ENCODE measurements around the gene NBPF11.
"Not testable (repeated sequence)": the region's sequence is repeated elsewhere in the genome, so short reads cannot be mapped to it uniquely, and the experiment has no call there.

The NBPF11 gene

DNA sequence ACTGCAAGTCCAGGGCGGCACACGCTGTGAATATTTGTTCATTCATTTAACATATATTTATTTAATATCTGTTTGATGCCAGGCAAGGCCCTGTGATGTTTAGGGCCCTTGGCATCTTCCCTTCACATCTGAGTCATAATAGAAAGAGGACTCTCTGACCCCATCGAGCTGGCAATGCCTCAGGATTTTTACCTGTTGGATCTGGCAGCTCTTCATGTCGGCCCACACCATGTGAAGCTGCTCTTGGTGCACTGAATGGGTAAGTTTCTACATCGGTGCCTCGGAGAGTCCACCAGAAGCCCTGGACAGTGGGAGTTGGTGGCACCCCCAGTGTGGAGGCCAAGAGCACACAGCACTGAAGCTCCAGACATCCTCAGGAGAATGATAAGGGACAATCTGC is 8.9 kb downstream of the NBPF11 start:
- not testable (repeated sequence) for H3K27me3 ChIP-seq (ENCODE audit: low read length); H3F3A ChIP-seq (ENCODE audit: insufficient read depth); H2AFZ ChIP-seq (ENCODE audit: low read depth, low read length, severe bottlenecking); H3K4me2 ChIP-seq (ENCODE audit: low read depth, low read length, poor library complexity, severe bottlenecking); H3K9me2 ChIP-seq (replicated peaks; ENCODE audit: insufficient read depth, low read length); H3K9ac ChIP-seq (ENCODE audit: low read length); H3K27ac ChIP-seq (ENCODE audit: low read depth, low read length); H3K9me3 ChIP-seq (ENCODE audit: insufficient read depth, low read length); H4K20me1 ChIP-seq (ENCODE audit: low read depth, low read length); H3K79me2 ChIP-seq (ENCODE audit: insufficient read depth, low read length); H3K4me3 ChIP-seq (ENCODE audit: insufficient read depth, low read length, poor library complexity, severe bottlenecking); H3K36me3 ChIP-seq (ENCODE audit: low read length)

DNA sequence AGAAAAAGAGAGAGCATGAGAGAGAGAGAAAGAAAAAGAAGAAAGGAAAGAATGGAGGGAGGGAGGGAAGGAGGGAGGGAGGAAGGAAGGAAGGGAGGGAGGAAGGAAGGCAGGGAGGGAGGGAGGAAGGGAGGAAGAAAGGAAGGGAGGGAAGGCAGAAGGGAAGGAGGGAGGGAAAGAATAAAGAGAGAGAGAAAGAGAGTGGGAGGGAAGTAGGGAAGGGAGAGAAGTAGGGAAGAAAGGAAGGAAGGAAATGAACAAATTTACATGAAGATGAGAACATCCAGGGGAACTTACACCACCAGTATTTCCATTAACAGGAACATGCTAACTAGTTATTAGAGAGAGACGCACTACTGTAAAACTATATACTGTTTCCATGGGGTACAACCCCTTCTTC is 10.1 kb downstream of the NBPF11 start:
- not testable (repeated sequence) for H3K27me3 ChIP-seq (ENCODE audit: low read length); H3K9me2 ChIP-seq (replicated peaks; ENCODE audit: insufficient read depth, low read length); H3K9ac ChIP-seq (ENCODE audit: low read length); H3K36me3 ChIP-seq (ENCODE audit: low read length); H3K79me2 ChIP-seq (ENCODE audit: insufficient read depth, low read length); H3K27ac ChIP-seq (ENCODE audit: low read depth, low read length); H3K4me3 ChIP-seq (ENCODE audit: insufficient read depth, low read length, poor library complexity, severe bottlenecking); H2AFZ ChIP-seq (ENCODE audit: low read depth, low read length, severe bottlenecking); H3K4me2 ChIP-seq (ENCODE audit: low read depth, low read length, poor library complexity, severe bottlenecking); H3K9me3 ChIP-seq (ENCODE audit: insufficient read depth, low read length); H4K20me1 ChIP-seq (ENCODE audit: low read depth, low read length); H3F3A ChIP-seq (ENCODE audit: insufficient read depth)

GRCh38 chr1:148138606-148139005 is 13.5 kb downstream of the NBPF11 start:
- not testable (repeated sequence) for H3K27me3 ChIP-seq (ENCODE audit: low read length); H3K36me3 ChIP-seq (ENCODE audit: low read length); H3K9me2 ChIP-seq (replicated peaks; ENCODE audit: insufficient read depth, low read length); H4K20me1 ChIP-seq (ENCODE audit: low read depth, low read length); H3K9ac ChIP-seq (ENCODE audit: low read length); H3K4me3 ChIP-seq (ENCODE audit: insufficient read depth, low read length, poor library complexity, severe bottlenecking); H3F3A ChIP-seq (ENCODE audit: insufficient read depth); H3K9me3 ChIP-seq (ENCODE audit: insufficient read depth, low read length); H3K4me2 ChIP-seq (ENCODE audit: low read depth, low read length, poor library complexity, severe bottlenecking); H2AFZ ChIP-seq (ENCODE audit: low read depth, low read length, severe bottlenecking); H3K27ac ChIP-seq (ENCODE audit: low read depth, low read length); H3K79me2 ChIP-seq (ENCODE audit: insufficient read depth, low read length)

DNA sequence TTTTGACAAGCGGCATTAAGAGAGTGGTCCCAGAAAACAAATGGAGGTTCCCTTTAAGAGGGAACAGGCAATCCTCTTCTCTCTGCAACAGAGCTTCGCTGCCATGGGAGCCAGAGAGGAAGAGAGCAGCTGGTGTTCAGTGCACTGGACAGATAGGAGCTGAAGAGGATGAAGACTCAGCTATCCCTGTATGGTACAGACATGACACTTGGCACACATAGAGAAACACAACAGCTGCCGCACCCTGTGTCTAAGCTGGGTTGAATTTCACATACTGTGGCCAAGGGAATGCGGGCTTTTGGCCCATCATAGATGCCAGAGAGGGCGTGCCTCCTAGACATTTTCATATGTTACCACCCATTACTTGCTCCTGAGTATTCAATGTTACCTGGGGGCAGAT is 29.7 kb downstream of the NBPF11 start:
- H2AFZ ChIP-seq (ENCODE audit: low read depth, low read length, severe bottlenecking); H3K9ac ChIP-seq (ENCODE audit: low read length); H3K9me2 ChIP-seq (replicated peaks; ENCODE audit: insufficient read depth, low read length); H3K27ac ChIP-seq (ENCODE audit: low read depth, low read length); H3K27me3 ChIP-seq (ENCODE audit: low read length); H3F3A ChIP-seq (ENCODE audit: insufficient read depth); H3K9me3 ChIP-seq (ENCODE audit: insufficient read depth, low read length); H3K4me3 ChIP-seq (ENCODE audit: insufficient read depth, low read length, poor library complexity, severe bottlenecking); H3K36me3 ChIP-seq (ENCODE audit: low read length); H4K20me1 ChIP-seq (ENCODE audit: low read depth, low read length); H3K4me2 ChIP-seq (ENCODE audit: low read depth, low read length, poor library complexity, severe bottlenecking); H3K79me2 ChIP-seq (ENCODE audit: insufficient read depth, low read length): not testable (repeated sequence)

GRCh38 chr1:148120395-148120794 is 31.7 kb downstream of the NBPF11 start:
- H3K4me3 ChIP-seq (ENCODE audit: insufficient read depth, low read length, poor library complexity, severe bottlenecking); H3K36me3 ChIP-seq (ENCODE audit: low read length); H2AFZ ChIP-seq (ENCODE audit: low read depth, low read length, severe bottlenecking); H4K20me1 ChIP-seq (ENCODE audit: low read depth, low read length); H3K27ac ChIP-seq (ENCODE audit: low read depth, low read length); H3K9me2 ChIP-seq (replicated peaks; ENCODE audit: insufficient read depth, low read length); H3F3A ChIP-seq (ENCODE audit: insufficient read depth); H3K79me2 ChIP-seq (ENCODE audit: insufficient read depth, low read length); H3K4me2 ChIP-seq (ENCODE audit: low read depth, low read length, poor library complexity, severe bottlenecking); H3K9ac ChIP-seq (ENCODE audit: low read length); H3K9me3 ChIP-seq (ENCODE audit: insufficient read depth, low read length); H3K27me3 ChIP-seq (ENCODE audit: low read length): not testable (repeated sequence)

DNA sequence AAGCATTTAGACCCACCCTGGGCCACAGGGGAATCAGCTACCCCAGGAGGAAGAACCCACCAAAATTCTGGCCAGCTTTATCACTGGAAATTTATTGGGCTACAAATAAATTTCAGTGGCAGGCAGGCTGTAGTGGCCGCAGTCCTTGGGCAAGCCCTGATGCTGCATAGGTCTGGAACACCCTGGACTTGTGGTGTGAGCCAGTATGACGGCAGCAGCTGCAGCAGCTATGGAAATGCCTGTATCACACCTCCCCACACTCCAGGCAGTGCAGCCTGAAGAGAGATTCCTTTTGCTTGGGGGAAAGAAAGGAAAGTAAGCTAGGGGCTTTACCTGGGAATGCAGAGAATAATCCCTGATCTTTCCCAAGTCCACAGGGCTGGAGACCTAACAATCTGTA is 56.3 kb downstream of the NBPF11 start:
- not testable (repeated sequence) for H4K20me1 ChIP-seq (ENCODE audit: low read depth, low read length); H2AFZ ChIP-seq (ENCODE audit: low read depth, low read length, severe bottlenecking); H3K4me3 ChIP-seq (ENCODE audit: insufficient read depth, low read length, poor library complexity, severe bottlenecking); H3K9me3 ChIP-seq (ENCODE audit: insufficient read depth, low read length); H3K4me2 ChIP-seq (ENCODE audit: low read depth, low read length, poor library complexity, severe bottlenecking); H3K27me3 ChIP-seq (ENCODE audit: low read length); H3K79me2 ChIP-seq (ENCODE audit: insufficient read depth, low read length); H3F3A ChIP-seq (ENCODE audit: insufficient read depth); H3K9me2 ChIP-seq (replicated peaks; ENCODE audit: insufficient read depth, low read length); H3K9ac ChIP-seq (ENCODE audit: low read length); H3K36me3 ChIP-seq (ENCODE audit: low read length); H3K27ac ChIP-seq (ENCODE audit: low read depth, low read length)

DNA sequence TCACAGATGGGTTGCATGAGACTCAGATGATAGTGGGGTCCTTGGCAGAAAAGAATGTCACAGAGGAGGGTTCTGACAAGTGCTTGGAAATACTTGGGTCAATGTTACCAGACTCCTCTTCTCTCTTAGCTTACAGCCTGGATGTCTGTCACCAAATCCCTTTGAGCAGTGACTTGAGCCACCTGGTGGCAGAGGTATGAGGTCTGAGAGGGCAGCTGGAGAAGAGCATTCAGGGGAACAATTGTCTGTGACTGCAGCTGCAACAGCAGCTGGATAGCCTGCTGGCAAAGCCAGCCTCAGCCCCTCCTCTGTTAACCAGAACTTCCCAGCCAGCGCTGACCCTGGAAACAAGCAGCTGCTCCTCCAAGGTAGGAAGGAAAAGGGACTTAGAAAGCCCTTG is 65.9 kb downstream of the NBPF11 start:
- H3K36me3 ChIP-seq (ENCODE audit: low read length); H3K4me2 ChIP-seq (ENCODE audit: low read depth, low read length, poor library complexity, severe bottlenecking); H3K9me2 ChIP-seq (replicated peaks; ENCODE audit: insufficient read depth, low read length); H4K20me1 ChIP-seq (ENCODE audit: low read depth, low read length); H3F3A ChIP-seq (ENCODE audit: insufficient read depth); H3K9me3 ChIP-seq (ENCODE audit: insufficient read depth, low read length); H3K79me2 ChIP-seq (ENCODE audit: insufficient read depth, low read length); H2AFZ ChIP-seq (ENCODE audit: low read depth, low read length, severe bottlenecking); H3K4me3 ChIP-seq (ENCODE audit: insufficient read depth, low read length, poor library complexity, severe bottlenecking); H3K27me3 ChIP-seq (ENCODE audit: low read length); H3K9ac ChIP-seq (ENCODE audit: low read length); H3K27ac ChIP-seq (ENCODE audit: low read depth, low read length): not testable (repeated sequence)

GRCh38 chr1:148081205-148081604 is 70.9 kb downstream of the NBPF11 start:
- H2AFZ ChIP-seq (ENCODE audit: low read depth, low read length, severe bottlenecking); H3K4me2 ChIP-seq (ENCODE audit: low read depth, low read length, poor library complexity, severe bottlenecking); H3K9me3 ChIP-seq (ENCODE audit: insufficient read depth, low read length); H4K20me1 ChIP-seq (ENCODE audit: low read depth, low read length); H3K27me3 ChIP-seq (ENCODE audit: low read length); H3K27ac ChIP-seq (ENCODE audit: low read depth, low read length); H3K9me2 ChIP-seq (replicated peaks; ENCODE audit: insufficient read depth, low read length); H3K36me3 ChIP-seq (ENCODE audit: low read length); H3K9ac ChIP-seq (ENCODE audit: low read length); H3K79me2 ChIP-seq (ENCODE audit: insufficient read depth, low read length); H3K4me3 ChIP-seq (ENCODE audit: insufficient read depth, low read length, poor library complexity, severe bottlenecking); H3F3A ChIP-seq (ENCODE audit: insufficient read depth): not testable (repeated sequence)

Data from SU-DHL-6 (cell line).